ENCODE data around the gene CGB8.

DNA sequence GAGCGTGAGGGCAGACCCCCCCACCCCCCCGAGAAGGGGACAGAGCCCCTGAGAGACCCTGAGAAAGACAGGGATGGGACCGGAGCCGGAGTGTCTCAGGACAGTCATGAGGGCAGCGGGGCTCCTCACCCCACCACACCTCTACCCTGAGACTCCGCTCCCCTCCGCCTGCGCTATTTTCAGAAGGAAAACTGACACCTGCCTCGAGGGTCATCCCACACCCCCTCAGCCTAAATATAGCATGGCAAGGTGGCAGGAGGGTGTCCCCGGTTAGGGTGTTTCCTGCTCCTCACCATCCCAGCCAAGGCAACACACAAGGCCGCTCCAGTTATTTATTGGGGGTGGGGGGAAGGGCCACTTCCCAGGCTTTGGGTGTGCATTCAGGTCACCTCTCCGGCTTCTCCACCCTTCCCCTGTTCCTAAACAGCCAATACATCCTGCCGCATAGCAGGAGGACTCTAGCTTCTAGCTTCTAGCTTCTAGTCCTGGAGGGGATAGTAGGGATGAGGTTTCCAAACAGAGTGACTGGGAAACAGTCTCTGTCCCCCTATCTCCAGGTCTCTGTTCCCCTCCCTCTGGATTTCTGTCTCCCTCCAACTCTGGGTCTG lies 17.1 kb upstream of the CGB8 start:
- TF ChIP-seq, protein P1, sequence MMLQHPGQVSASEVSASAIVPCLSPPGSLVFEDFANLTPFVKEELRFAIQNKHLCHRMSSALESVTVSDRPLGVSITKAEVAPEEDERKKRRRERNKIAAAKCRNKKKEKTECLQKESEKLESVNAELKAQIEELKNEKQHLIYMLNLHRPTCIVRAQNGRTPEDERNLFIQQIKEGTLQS (IDR thresholded peaks at IDR 0.05; ENCODE audit: insufficient read depth, low read depth, low read length), result no peak
- TF ChIP-seq MAFK (IDR thresholded peaks at IDR 0.05; ENCODE audit: low read depth, low read length), result no peak
- no peak for TF ChIP-seq POLR2A (IDR thresholded peaks at IDR 0.05; ENCODE audit: control extremely low read depth in 1 of 2, low read depth in 2 of 2, low read length in 2 of 2)
- TF ChIP-seq TEAD4 (IDR thresholded peaks at IDR 0.05; ENCODE audit: low read depth, low read length), result no peak
- TF ChIP-seq TAF1 (IDR thresholded peaks at IDR 0.05; ENCODE audit: low read depth, low read length), result no peak

Data from H1 (cell line).